GM19372 (cell line): ENCODE data around the gene POP4.

Experiments
- ATAC-seq: cut with Tn5 transposase; IDR thresholded peaks from one replicate; pipeline ENCODE4 v1.9.1; 2021; ENCODE audit warnings: mild to moderate bottlenecking, low read depth, moderate library complexity; ENCODE audit not compliant: unreplicated experiment

POP4 gene

GRCh38 chr19:29658221-29658991 lies 52.3 kb downstream of the POP4 start:
- ATAC-seq, result no peak

GRCh38 chr19:29660835-29661234 lies 54.8 kb downstream of the POP4 start:
- ATAC-seq, result no peak

- no peak for ATAC-seq
Measured at GRCh38 chr19:29662278-29662603, 56.2 kb downstream of the POP4 start.

GRCh38 chr19:29662604-29663404 lies 56.7 kb downstream of the POP4 start:
- no peak for ATAC-seq

- ATAC-seq, result no peak
Measured at GRCh38 chr19:29663861-29664752, 58.0 kb downstream of the POP4 start.

- ATAC-seq, result no peak
Measured at GRCh38 chr19:29664753-29665214, 58.7 kb downstream of the POP4 start.

- ATAC-seq, result peak; percentile 96
Measured at GRCh38 chr19:29665215-29665825, 59.2 kb downstream of the POP4 start, which contains the start of gene PLEKHF1. PLEKHF1 (plus strand) TSS chr19:29665461; CDS start chr19:29673840, 8,379 bp downstream.

- ATAC-seq, result no peak
Measured at GRCh38 chr19:29665826-29666577, 59.9 kb downstream of the POP4 start.
